Cortex of kidney (tissue), 1 donor: ENCODE measurements around the gene C16orf46.

Source experiments
- DNase-seq: peaks from one replicate; lab custom pipeline; 2025; lab: John Stamatoyannopoulos, UW

Gene C16orf46

GRCh38 chr16:81073560-81074330 lies 3.3 kb downstream of the C16orf46 start:
- no peak for DNase-seq

GRCh38 chr16:81071805-81072204 lies 5.2 kb downstream of the C16orf46 start:
- no peak for DNase-seq

GRCh38 chr16:81070979-81071378 lies 6.1 kb downstream of the C16orf46 start:
- DNase-seq, result no peak

- no peak for DNase-seq
Observed at GRCh38 chr16:81069063-81069462, 8.0 kb downstream of the C16orf46 start.

- no peak for DNase-seq
Observed at GRCh38 chr16:81067166-81067565, 9.9 kb downstream of the C16orf46 start.

GRCh38 chr16:81066681-81067080 lies 10.4 kb downstream of the C16orf46 start:
- no peak for DNase-seq

GRCh38 chr16:81061871-81062608 lies 15.0 kb downstream of the C16orf46 start:
- DNase-seq, result no peak

- DNase-seq, result no peak
Observed at GRCh38 chr16:81061307-81061640, 15.8 kb downstream of the C16orf46 start.

- DNase-seq, result no peak
Observed at GRCh38 chr16:81060576-81061306, 16.3 kb downstream of the C16orf46 start.

- DNase-seq, result no peak
Observed at GRCh38 chr16:81053761-81054160, 23.3 kb downstream of the C16orf46 start.

- DNase-seq, result no peak
Observed at GRCh38 chr16:81042821-81043220, 34.2 kb downstream of the C16orf46 start.

- no peak for DNase-seq
Observed at GRCh38 chr16:81041696-81042095, 35.3 kb downstream of the C16orf46 start.

- DNase-seq, result no peak
Observed at GRCh38 chr16:81040842-81041241, 36.2 kb downstream of the C16orf46 start.

- no peak for DNase-seq
Observed at GRCh38 chr16:81040131-81040530, 36.9 kb downstream of the C16orf46 start.

- no peak for DNase-seq
Observed at GRCh38 chr16:81036751-81037350, 40.2 kb downstream of the C16orf46 start.

- no peak for DNase-seq
Observed at GRCh38 chr16:81035975-81036750, 40.9 kb downstream of the C16orf46 start.

GRCh38 chr16:81035398-81035974 lies 41.6 kb downstream of the C16orf46 start, which contains the start of gene ATMIN:
TSS of gene ATMIN (plus strand) at chr16:81035842. CDS start at chr16:81035871, 29 bp downstream.
- peak; percentile 31 for DNase-seq

GRCh38 chr16:81029930-81030604 lies 47.0 kb downstream of the C16orf46 start:
- DNase-seq, result no peak

- no peak for DNase-seq
Observed at GRCh38 chr16:81026429-81026828, 50.6 kb downstream of the C16orf46 start.

- no peak for DNase-seq
Observed at GRCh38 chr16:81018496-81018895, 58.5 kb downstream of the C16orf46 start.

- no peak for DNase-seq
Observed at GRCh38 chr16:81014672-81015071, 62.4 kb downstream of the C16orf46 start.
